OCI-LY3 (cell line): Measurements from ENCODE around the gene C9orf43.
"Not testable (repeated sequence)": the region's sequence is repeated elsewhere in the genome, so short reads cannot be mapped to it uniquely, and the experiment has no call there.

ENCODE experiments used
- H2AFZ ChIP-seq: fragments of 200-600, 300-600 bp; shearing (Covaris generic); 2 replicates; pipeline ENCODE4 v1.6.0; 2014; ENCODE audit warnings: antibody characterized with exemption, low read depth, low read length
- H3K27ac ChIP-seq: fragments of 200-600, 300-600 bp; sonication (generic); 2 replicates; pipeline ENCODE4 v1.5.1; 2014; ENCODE audit warnings: mild to moderate bottlenecking, low read length, moderate library complexity, mixed read lengths
- H3K27me3 ChIP-seq: fragments of 200-600, 300-600 bp; sonication (generic); 2 replicates; pipeline ENCODE4 v1.6.1; 2014; ENCODE audit warnings: low read depth, low read length, mixed read lengths
- H3K36me3 ChIP-seq: fragments of 200-600, 300-600 bp; sonication (generic); replicated peaks from 2 replicates; pipeline ENCODE3; 2014; ENCODE audit warnings: low read depth, low read length, mixed read lengths
- H3K4me1 ChIP-seq: fragments of 300-600, 200-600 bp; sonication (generic); 2 replicates; pipeline ENCODE4 v1.6.1; 2014; ENCODE audit warnings: low read length, mixed read lengths
- H3K4me2 ChIP-seq: fragments of 200-600, 300-600 bp; sonication (generic); 2 replicates; pipeline ENCODE4 v1.6.1; 2014; ENCODE audit warnings: low read length, mixed read lengths
- H3K4me3 ChIP-seq: fragments of 300-600, 200-600 bp; sonication (generic); 2 replicates; pipeline ENCODE4 v1.5.1; 2014; ENCODE audit warnings: antibody characterized with exemption, mild to moderate bottlenecking, low read length, moderate library complexity
- H3K79me2 ChIP-seq: fragments of 300-600, 200-600 bp; shearing (Covaris generic); 2 replicates; pipeline ENCODE4 v1.6.1; 2014; ENCODE audit warnings: mild to moderate bottlenecking, low read length, mixed read lengths
- H3K9ac ChIP-seq: fragments of 300-600, 200-600 bp; shearing (Covaris generic); 2 replicates; pipeline ENCODE4 v1.6.0; 2014; ENCODE audit warnings: mild to moderate bottlenecking, low read length, moderate library complexity
- H3K9me3 ChIP-seq: fragments of 200-600, 300-600 bp; shearing (Covaris generic); 2 replicates; pipeline ENCODE4 v1.6.1; 2014; ENCODE audit warnings: low read length, mixed read lengths; ENCODE audit not compliant: insufficient read depth
- H4K20me1 ChIP-seq: fragments of 200-600, 300-600 bp; sonication (generic); 2 replicates; pipeline ENCODE4 v1.6.1; 2016; ENCODE audit warnings: low read length, mixed read lengths; ENCODE audit not compliant: insufficient read depth
- EZH2phosphoT487 ChIP-seq: fragments of 200-600 bp; shearing (Covaris generic); IDR thresholded peaks from 2 replicates; pipeline ENCODE4 v1.6.1; 2018; ENCODE audit warnings: antibody characterized with exemption, mixed run types, low read depth
- TF ChIP-seq, protein P1 (sequence below): fragments of 200-600, 300-600 bp; sonication (generic); IDR thresholded peaks from 2 replicates; pipeline ENCODE4 v1.5.1; 2014; ENCODE audit warnings: antibody characterized with exemption, low read length, low read depth

Gene C9orf43

DNA sequence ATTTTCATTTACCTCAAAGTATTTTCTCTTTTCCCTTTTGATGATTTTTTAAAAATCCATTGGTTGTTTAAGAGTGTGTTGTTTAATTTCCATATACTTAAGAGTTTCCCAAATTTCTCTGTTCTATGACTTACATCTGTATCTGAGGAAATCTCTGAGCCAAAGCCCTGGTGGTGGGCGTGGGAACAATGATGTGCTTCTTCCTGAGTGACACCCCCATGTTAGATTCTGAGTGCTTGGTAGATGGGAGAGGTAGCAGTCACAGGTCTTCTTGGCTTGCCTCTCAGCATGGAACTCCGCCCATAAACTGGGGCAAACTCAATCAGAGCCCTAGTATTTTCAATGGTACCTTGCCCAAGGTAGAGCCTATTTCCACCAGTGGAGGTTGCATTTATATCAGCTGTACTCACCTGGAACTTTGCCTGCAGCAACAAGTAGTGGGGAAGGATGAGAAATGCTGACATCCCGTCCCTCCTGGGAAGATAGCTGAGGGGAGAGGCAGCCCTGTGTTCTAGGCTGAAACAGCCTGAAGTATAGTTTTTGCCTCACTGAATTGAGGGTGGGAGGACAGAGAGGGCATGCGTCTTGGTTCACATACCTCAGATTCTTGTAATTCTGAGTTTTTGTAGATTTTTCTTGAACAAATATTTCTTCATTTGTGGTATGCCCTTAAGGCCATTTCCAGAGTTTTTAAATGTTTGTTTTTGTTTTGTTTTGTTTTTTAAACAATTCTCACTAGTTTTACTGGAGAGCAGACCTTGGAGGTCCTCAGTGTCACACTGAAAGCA is 26.4 kb downstream of the C9orf43 start:
- Histone ChIP-seq H3K36me3 (no peaks in the 10 kb centered on the region), H3K4me2 (no peak overlapping the region), H4K20me1 (no peaks in the 10 kb centered on the region), H3K4me3 (no peak overlapping the region), H3K27ac (no peak overlapping the region), H3K79me2 (no peaks in the 10 kb centered on the region), H3K27me3 (0 out of 2 replicates have a peak, but pooled peaks cover 3% of the 10 kb centered on the region), H3K9me3 (no peaks in the 10 kb centered on the region), H3K9ac (no peak overlapping the region), H2AFZ (no peak overlapping the region), H3K4me1 (no peaks in the 10 kb centered on the region)
- TF ChIP-seq EZH2phosphoT487: no peak
- TF ChIP-seq, protein P1, sequence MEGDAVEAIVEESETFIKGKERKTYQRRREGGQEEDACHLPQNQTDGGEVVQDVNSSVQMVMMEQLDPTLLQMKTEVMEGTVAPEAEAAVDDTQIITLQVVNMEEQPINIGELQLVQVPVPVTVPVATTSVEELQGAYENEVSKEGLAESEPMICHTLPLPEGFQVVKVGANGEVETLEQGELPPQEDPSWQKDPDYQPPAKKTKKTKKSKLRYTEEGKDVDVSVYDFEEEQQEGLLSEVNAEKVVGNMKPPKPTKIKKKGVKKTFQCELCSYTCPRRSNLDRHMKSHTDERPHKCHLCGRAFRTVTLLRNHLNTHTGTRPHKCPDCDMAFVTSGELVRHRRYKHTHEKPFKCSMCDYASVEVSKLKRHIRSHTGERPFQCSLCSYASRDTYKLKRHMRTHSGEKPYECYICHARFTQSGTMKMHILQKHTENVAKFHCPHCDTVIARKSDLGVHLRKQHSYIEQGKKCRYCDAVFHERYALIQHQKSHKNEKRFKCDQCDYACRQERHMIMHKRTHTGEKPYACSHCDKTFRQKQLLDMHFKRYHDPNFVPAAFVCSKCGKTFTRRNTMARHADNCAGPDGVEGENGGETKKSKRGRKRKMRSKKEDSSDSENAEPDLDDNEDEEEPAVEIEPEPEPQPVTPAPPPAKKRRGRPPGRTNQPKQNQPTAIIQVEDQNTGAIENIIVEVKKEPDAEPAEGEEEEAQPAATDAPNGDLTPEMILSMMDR: no peak

DNA sequence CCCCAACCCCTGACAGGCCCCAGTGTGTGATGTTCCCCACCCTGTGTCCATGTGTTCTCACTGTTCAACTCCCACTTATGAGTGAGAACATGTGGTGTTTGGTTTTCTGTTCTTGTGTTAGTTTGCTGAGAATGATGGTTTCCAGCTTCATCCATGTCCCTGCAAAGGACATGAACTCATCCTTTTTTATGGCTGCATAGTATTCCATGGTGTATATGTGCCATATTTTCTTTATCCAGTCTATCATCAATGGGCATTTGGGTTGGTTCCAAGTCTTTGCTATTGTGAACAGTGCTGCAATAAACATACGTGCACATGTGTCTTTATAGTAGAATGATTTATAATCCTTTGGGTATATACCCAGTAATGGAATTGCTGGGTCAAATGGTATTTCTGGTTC is 27.2 kb downstream of the C9orf43 start:
- not testable (repeated sequence) for H3K4me1 ChIP-seq, H4K20me1 ChIP-seq, H3K4me3 ChIP-seq, H2AFZ ChIP-seq, H3K4me2 ChIP-seq, H3K9ac ChIP-seq, H3K27me3 ChIP-seq, H3K36me3 ChIP-seq, H3K79me2 ChIP-seq, H3K9me3 ChIP-seq, H3K27ac ChIP-seq

DNA sequence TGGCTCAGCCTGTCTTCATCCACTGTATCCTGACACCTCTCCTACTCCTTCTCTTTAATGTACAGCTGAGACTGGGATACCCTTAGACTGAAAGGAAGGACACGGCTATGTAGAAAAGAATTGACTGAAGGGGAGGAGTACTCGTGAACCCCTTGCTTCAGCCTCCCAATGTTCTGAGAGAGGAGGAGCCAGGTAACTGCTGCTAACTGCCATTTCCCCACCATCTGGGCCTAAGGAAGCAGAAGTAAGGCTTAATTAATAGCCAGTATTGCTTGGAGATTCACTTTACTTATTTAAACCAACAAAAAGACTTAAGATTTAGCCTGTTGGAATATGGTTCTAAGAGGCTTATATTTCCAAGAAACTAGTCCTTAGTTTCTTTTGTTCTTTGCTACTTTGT is 34.2 kb downstream of the C9orf43 start:
- no peak overlapping the region for H2AFZ ChIP-seq
- no peak for TF ChIP-seq EZH2phosphoT487
- TF ChIP-seq, protein P1: no peak

GRCh38 chr9:113446323-113446740 is 35.8 kb downstream of the C9orf43 start:
- Histone ChIP-seq H3K9ac (no peak overlapping the region), H2AFZ (no peak overlapping the region), H3K27me3 (peaks cover 4% of the 10 kb centered on the region; the same call in 1 of the 2 replicates), H3K79me2 (no peaks in the 10 kb centered on the region), H3K9me3 (no peaks in the 10 kb centered on the region), H3K36me3 (no peaks in the 10 kb centered on the region), H4K20me1 (no peaks in the 10 kb centered on the region), H3K4me1 (peaks cover 6% of the 10 kb centered on the region; the same call in 1 of the 2 replicates), H3K4me2 (no peak overlapping the region), H3K4me3 (no peak overlapping the region), H3K27ac (no peak overlapping the region)
- no peak for TF ChIP-seq EZH2phosphoT487
- TF ChIP-seq, protein P1: peak; percentile 81

More for the DNA sequence above, 34.2 kb downstream of the C9orf43 start:
- H3K27ac ChIP-seq: no peak overlapping the region
- H3K36me3 ChIP-seq: no peaks in the 10 kb centered on the region
- peaks cover 4% of the 10 kb centered on the region; the same call in 1 of the 2 replicates for H3K27me3 ChIP-seq
- no peaks in the 10 kb centered on the region for H4K20me1 ChIP-seq
- no peak overlapping the region for H3K9ac ChIP-seq
- no peak overlapping the region for H3K4me2 ChIP-seq
- no peaks in the 10 kb centered on the region for H3K9me3 ChIP-seq
- H3K4me1 ChIP-seq: peaks cover 6% of the 10 kb centered on the region; the same call in 1 of the 2 replicates
- H3K79me2 ChIP-seq: no peaks in the 10 kb centered on the region
- no peak overlapping the region for H3K4me3 ChIP-seq
